ENCODE measurements around the gene MPHOSPH9. TPM values are rescaled to one million over a fixed set of nuclear protein-coding genes. Genes with fewer than 3 reads are reported as not detected.

The MPHOSPH9 gene
- total RNA-seq, 2 experiments from 2014 or later, result 94.0 to 128 TPM

- intact Hi-C loops (cut with DNase I, micrococcal nuclease), result no loop called here
- no peaks in the 10 kb centered on the region for H3K9me3 Mint-ChIP-seq (ENCODE audit: low read depth)
- ChIA-PET CTCF (interaction anchor here (0.7 kb wide), 1 partner anchor 11 kb away, joined by 4 read pairs; the partner anchor contains the start of genes MPHOSPH9 and MTRFR), POLR2A (interaction anchor here (3.1 kb wide), 1 partner anchor 10 kb away, joined by 20 read pairs; the partner anchor contains the start of genes MPHOSPH9 and MTRFR)
- H3K4me1 Mint-ChIP-seq, result peaks cover 55% of the 10 kb centered on the region
- H3K36me3 Mint-ChIP-seq (ENCODE audit: low read depth), result peaks cover 47% of the 10 kb centered on the region
- ATAC-seq (peak; percentile 23), DNase-seq (no peak)
- H3K27ac Mint-ChIP-seq, result peak overlapping the region; percentile 63
- H3K4me3 Mint-ChIP-seq, result no peak overlapping the region
- no peaks in the 10 kb centered on the region for H3K27me3 Mint-ChIP-seq
Measured at GRCh38 chr12:123243671-123244262, 10.8 kb upstream of the MPHOSPH9 start.

- ChIA-PET POLR2A (interaction anchor here (0.6 to 3.1 kb wide), 2 partner anchors 9 to 318 kb away, joined by 5 to 20 read pairs; partner anchors contain the start of genes MPHOSPH9 and MTRFR), CTCF (interaction anchor here (0.5 to 1.8 kb wide), 8 partner anchors 9 to 351 kb away, joined by 3 to 18 read pairs (median 4); partner anchors contain the start of genes MPHOSPH9 and MTRFR)
- no peaks in the 10 kb centered on the region for H3K27me3 Mint-ChIP-seq
- H3K4me1 Mint-ChIP-seq, result peaks cover 58% of the 10 kb centered on the region
- H3K4me3 Mint-ChIP-seq, result no peak overlapping the region
- ATAC-seq, result peak; percentile 31
- H3K9me3 Mint-ChIP-seq (ENCODE audit: low read depth), result no peaks in the 10 kb centered on the region
- intact Hi-C loops (cut with DNase I, micrococcal nuclease), result no loop called here
- peaks cover 36% of the 10 kb centered on the region for H3K36me3 Mint-ChIP-seq (ENCODE audit: low read depth)
- no peak for DNase-seq
- peak overlapping the region; percentile 77 for H3K27ac Mint-ChIP-seq
Measured at GRCh38 chr12:123242116-123242904, 9.4 kb upstream of the MPHOSPH9 start.

GRCh38 chr12:123238961-123239360 lies 6.0 kb upstream of the MPHOSPH9 start:
- no peak overlapping the region for H3K4me3 Mint-ChIP-seq
- no peak for DNase-seq
- ChIA-PET CTCF (interaction anchor here (0.8 to 2.9 kb wide), 22 partner anchors 9 to 378 kb away, joined by 3 to 42 read pairs (median 5); partner anchors contain the start of gene KMT5A), POLR2A (no interaction called here)
- H3K27me3 Mint-ChIP-seq, result no peaks in the 10 kb centered on the region
- no peaks in the 10 kb centered on the region for H3K9me3 Mint-ChIP-seq (ENCODE audit: low read depth)
- intact Hi-C loops (cut with DNase I, micrococcal nuclease), result loop anchor here (1.0 to 10.0 kb wide), 5 partner anchors 88 to 379 kb away; partner anchors contain the start of genes ARL6IP4 (in 1 of the 2) and PITPNM2 (in 1 of the 2)
- ATAC-seq, result no peak
- H3K4me1 Mint-ChIP-seq, result peaks cover 64% of the 10 kb centered on the region
- peak overlapping the region; percentile 79 for H3K27ac Mint-ChIP-seq
- peaks cover 38% of the 10 kb centered on the region for H3K36me3 Mint-ChIP-seq (ENCODE audit: low read depth)

GRCh38 chr12:123238330-123238682 lies 5.4 kb upstream of the MPHOSPH9 start:
- POLR2A ChIA-PET, result interaction anchor here (0.6 to 1.5 kb wide), 4 partner anchors 10 to 355 kb away, joined by 4 to 9 read pairs (median 5); no protein-coding TSS in a partner anchor
- no peak for ATAC-seq
- no peaks in the 10 kb centered on the region for H3K9me3 Mint-ChIP-seq (ENCODE audit: low read depth)
- H3K4me3 Mint-ChIP-seq, result no peak overlapping the region
- H3K27me3 Mint-ChIP-seq, result no peaks in the 10 kb centered on the region
- H3K36me3 Mint-ChIP-seq (ENCODE audit: low read depth), result peaks cover 43% of the 10 kb centered on the region
- no peak for DNase-seq
- CTCF ChIA-PET, result interaction anchor here (0.6 to 2.9 kb wide), 39 partner anchors 10 to 402 kb away, joined by 3 to 42 read pairs (median 4); partner anchors contain the start of genes KMT5A and OGFOD2
- peaks cover 61% of the 10 kb centered on the region for H3K4me1 Mint-ChIP-seq
- intact Hi-C loops (cut with DNase I, micrococcal nuclease), result loop anchor here (1.0 to 10.0 kb wide), 5 partner anchors 87 to 378 kb away; partner anchors contain the start of genes ARL6IP4 (in 1 of the 2) and PITPNM2 (in 1 of the 2)
- peak overlapping the region; percentile 79 for H3K27ac Mint-ChIP-seq

GRCh38 chr12:123237646-123238329 lies 4.8 kb upstream of the MPHOSPH9 start:
- intact Hi-C loops (cut with DNase I, micrococcal nuclease), result loop anchor here (1.0 to 10.0 kb wide), 6 partner anchors 86 to 377 kb away; partner anchors contain the start of genes ARL6IP4 (in 1 of the 2) and PITPNM2 (in 1 of the 2)
- ATAC-seq (peak; percentile 20), DNase-seq (peak; percentile 84)
- peak overlapping the region; percentile 79 for H3K27ac Mint-ChIP-seq
- peak overlapping the region; percentile 28 for H3K4me3 Mint-ChIP-seq
- peaks cover 45% of the 10 kb centered on the region for H3K36me3 Mint-ChIP-seq (ENCODE audit: low read depth)
- H3K9me3 Mint-ChIP-seq (ENCODE audit: low read depth), result no peaks in the 10 kb centered on the region
- no peaks in the 10 kb centered on the region for H3K27me3 Mint-ChIP-seq
- peaks cover 60% of the 10 kb centered on the region for H3K4me1 Mint-ChIP-seq
- ChIA-PET CTCF (interaction anchor here (0.6 to 2.9 kb wide), 45 partner anchors 9 to 481 kb away, joined by 3 to 42 read pairs (median 4); partner anchors contain the start of genes KMT5A and OGFOD2), POLR2A (interaction anchor here (0.6 to 1.5 kb wide), 7 partner anchors 10 to 704 kb away, joined by 3 to 9 read pairs (median 4); no protein-coding TSS in a partner anchor)

GRCh38 chr12:123233505-123234308 lies 766 bp upstream of the MPHOSPH9 start:
- peaks cover 62% of the 10 kb centered on the region for H3K4me1 Mint-ChIP-seq
- peak overlapping the region; percentile 90 for H3K4me3 Mint-ChIP-seq
- H3K27me3 Mint-ChIP-seq, result no peaks in the 10 kb centered on the region
- intact Hi-C loops (cut with DNase I, micrococcal nuclease), result loop anchor here (1.0 to 10.0 kb wide), 22 partner anchors 10 to 739 kb away; partner anchors contain the start of genes PITPNM2 (in 2 of the 2), ABCB9 (in 1 of the 2), ARL6IP4 (in 1 of the 2) and ATP6V0A2 (in 1 of the 2)
- H3K36me3 Mint-ChIP-seq (ENCODE audit: low read depth), result peaks cover 38% of the 10 kb centered on the region
- ATAC-seq (peak; percentile 3), DNase-seq (peak; percentile 29)
- no peaks in the 10 kb centered on the region for H3K9me3 Mint-ChIP-seq (ENCODE audit: low read depth)
- peak overlapping the region; percentile 99 for H3K27ac Mint-ChIP-seq
- CTCF ChIA-PET, result interaction anchor here (0.6 to 3.4 kb wide), 16 partner anchors 9 to 440 kb away, joined by 3 to 24 read pairs (median 4); partner anchors contain the start of genes OGFOD2 and SBNO1
- POLR2A ChIA-PET, result interaction anchor here (0.6 to 2.7 kb wide), 20 partner anchors 9 to 713 kb away, joined by 3 to 40 read pairs (median 6); partner anchors contain the start of genes ABCB9, ATP6V0A2, KNTC1 and OGFOD2

GRCh38 chr12:123232472-123232806 lies 502 bp downstream of the MPHOSPH9 start:
- POLR2A ChIA-PET, result interaction anchor here (0.5 to 2.7 kb wide), 23 partner anchors 8 to 706 kb away, joined by 3 to 40 read pairs (median 5); partner anchors contain the start of genes ATP6V0A2, KMT5A, KNTC1 and OGFOD2
- CTCF ChIA-PET, result interaction anchor here (0.7 to 3.4 kb wide), 16 partner anchors 10 to 521 kb away, joined by 3 to 24 read pairs (median 4); partner anchors contain the start of gene SBNO1
- Mint-ChIP-seq H3K9me3 (ENCODE audit: low read depth) (no peaks in the 10 kb centered on the region), H3K27me3 (no peaks in the 10 kb centered on the region), H3K4me1 (peaks cover 61% of the 10 kb centered on the region), H3K4me3 (peak overlapping the region; percentile 90), H3K36me3 (ENCODE audit: low read depth) (peaks cover 46% of the 10 kb centered on the region), H3K27ac (peak overlapping the region; percentile 99)
- ATAC-seq, result no peak
- intact Hi-C loops (cut with DNase I, micrococcal nuclease), result loop anchor here (2.0 to 10.0 kb wide), 9 partner anchors 80 to 740 kb away; partner anchors contain the start of genes PITPNM2 (in 2 of the 2), CCDC92 (in 1 of the 2), DDX55 (in 1 of the 2) and VPS37B (in 1 of the 2)
- DNase-seq, result no peak

- H3K4me3 Mint-ChIP-seq, result peak overlapping the region; percentile 90
- H3K27ac Mint-ChIP-seq, result peak overlapping the region; percentile 99
- H3K4me1 Mint-ChIP-seq, result peaks cover 58% of the 10 kb centered on the region
- H3K9me3 Mint-ChIP-seq (ENCODE audit: low read depth), result no peaks in the 10 kb centered on the region
- intact Hi-C loops (cut with DNase I, micrococcal nuclease), result loop anchor here (2.0 to 10.0 kb wide), 9 partner anchors 80 to 740 kb away; partner anchors contain the start of genes PITPNM2 (in 2 of the 2), CCDC92 (in 1 of the 2), DDX55 (in 1 of the 2) and VPS37B (in 1 of the 2)
- ATAC-seq (no peak), DNase-seq (no peak)
- ChIA-PET CTCF (interaction anchor here (0.8 to 3.4 kb wide), 13 partner anchors 9 to 521 kb away, joined by 3 to 24 read pairs (median 4); partner anchors contain the start of gene SBNO1), POLR2A (interaction anchor here (0.9 to 2.7 kb wide), 9 partner anchors 9 to 483 kb away, joined by 3 to 40 read pairs (median 7); no protein-coding TSS in a partner anchor)
- peaks cover 45% of the 10 kb centered on the region for H3K36me3 Mint-ChIP-seq (ENCODE audit: low read depth)
- no peaks in the 10 kb centered on the region for H3K27me3 Mint-ChIP-seq
Measured at GRCh38 chr12:123231931-123232330, 1.0 kb downstream of the MPHOSPH9 start.

GRCh38 chr12:123229051-123229450 lies 3.9 kb downstream of the MPHOSPH9 start:
- no peaks in the 10 kb centered on the region for H3K9me3 Mint-ChIP-seq (ENCODE audit: low read depth)
- POLR2A ChIA-PET, result interaction anchor here (0.7 kb wide), 1 partner anchor 158 kb away, joined by 11 read pairs; no protein-coding TSS in a partner anchor

More at GRCh38 chr12:123229051-123229450, 3.9 kb downstream of the MPHOSPH9 start:
- Mint-ChIP-seq H3K36me3 (ENCODE audit: low read depth) (peaks cover 43% of the 10 kb centered on the region), H3K27ac (peak overlapping the region; percentile 83), H3K4me1 (peaks cover 47% of the 10 kb centered on the region), H3K27me3 (no peaks in the 10 kb centered on the region), H3K4me3 (peak overlapping the region; percentile 67)
- no peak for DNase-seq
- no peak for ATAC-seq
- CTCF ChIA-PET, result interaction anchor here (0.7 to 2.7 kb wide), 7 partner anchors 9 to 202 kb away, joined by 3 to 20 read pairs (median 3); no protein-coding TSS in a partner anchor
- intact Hi-C loops (cut with DNase I, micrococcal nuclease), result no loop called here
